Liver (tissue), 9 donors: Measurements from ENCODE around the gene SERPING1. TPM values are rescaled to one million over a fixed set of nuclear protein-coding genes. Genes with fewer than 3 reads are reported as not detected.

Experiments
- DNase-seq: peaks from one replicate; pipeline ENCODE4 v3.0.0-alpha.2; 2017; ENCODE audit warnings: low spot score
- H3K27ac ChIP-seq, 2 donors: one replicate each; pipeline ENCODE4 v1.7.0; 2013; ENCODE audit warnings: inconsistent platforms in 2 of 2, low read length in 2 of 2, control low read depth in 1 of 2, low read depth in 1 of 2, mild to moderate bottlenecking in 1 of 2
- H3K27me3 ChIP-seq, 4 donors: one replicate each; pipeline versions ENCODE4 v1.6.1 to v1.7.0; 2013; ENCODE audit warnings: low read length in 3 of 4, inconsistent platforms in 1 of 4, mild to moderate bottlenecking in 1 of 4, moderate library complexity in 1 of 4; ENCODE audit not compliant: control insufficient read depth in 4 of 4, insufficient read depth in 4 of 4
- H3K36me3 ChIP-seq, 4 donors: one replicate each; pipeline versions ENCODE4 v1.6.1 to v1.7.0; 2013; ENCODE audit warnings: low read length in 3 of 4, mild to moderate bottlenecking in 3 of 4, low read depth in 1 of 4, moderate library complexity in 1 of 4; ENCODE audit not compliant: control insufficient read depth in 4 of 4, insufficient read depth in 3 of 4
- H3K4me1 ChIP-seq, 4 donors: one replicate each; pipeline versions ENCODE4 v1.6.1 to v1.7.0; 2013; ENCODE audit warnings: low read length in 3 of 4, mild to moderate bottlenecking in 3 of 4, moderate library complexity in 1 of 4; ENCODE audit not compliant: control insufficient read depth in 4 of 4, insufficient read depth in 4 of 4
- H3K4me3 ChIP-seq, 3 donors: one replicate each; pipeline versions ENCODE4 v1.6.1 to v1.7.0; 2013; ENCODE audit warnings: low read length in 3 of 3, control low read depth in 1 of 3, low read depth in 1 of 3, mild to moderate bottlenecking in 1 of 3
- H3K9ac ChIP-seq, 2 donors: one replicate each; pipeline ENCODE4 v1.7.0; 2013; ENCODE audit warnings: low read length in 2 of 2, mild to moderate bottlenecking in 2 of 2, moderate library complexity in 2 of 2, control low read depth in 1 of 2, low read depth in 1 of 2
- H3K9me3 ChIP-seq, 4 donors: one replicate each; pipeline versions ENCODE4 v1.6.1 to v1.7.0; 2013; ENCODE audit warnings: low read length in 3 of 4; ENCODE audit not compliant: control insufficient read depth in 4 of 4
- EGR1 ChIP-seq, 2 donors: IDR thresholded peaks; 2 replicates each; pipeline ENCODE4 v1.6.1; 2016 to 2018; ENCODE audit warnings: antibody characterized with exemption in 2 of 2, low read depth in 2 of 2
- FOXA1 ChIP-seq: IDR thresholded peaks from 2 replicates; pipeline ENCODE4 v1.6.1; 2016; ENCODE audit warnings: antibody characterized with exemption
- FOXA2 ChIP-seq: IDR thresholded peaks from 2 replicates; pipeline ENCODE4 v1.6.1; 2016; ENCODE audit warnings: antibody characterized with exemption
- GABPA ChIP-seq, 2 donors: IDR thresholded peaks in 1 of 2; conservative IDR thresholded peaks in 1 of 2; 2 replicates each; pipeline ENCODE4 v1.6.1; 2016; ENCODE audit warnings: antibody characterized with exemption in 2 of 2, mild to moderate bottlenecking in 1 of 2, moderate library complexity in 1 of 2
- HNF4A ChIP-seq, 2 donors: conservative IDR thresholded peaks; 2 replicates each; pipeline ENCODE4 v1.6.1; 2016; ENCODE audit warnings: antibody characterized with exemption in 2 of 2, mild to moderate bottlenecking in 2 of 2
- HNF4G ChIP-seq: IDR thresholded peaks from 2 replicates; pipeline ENCODE4 v1.6.1; 2016; ENCODE audit warnings: antibody characterized with exemption
- JUND ChIP-seq, 2 donors: IDR thresholded peaks; 2 replicates each; pipeline ENCODE4 v1.6.1; 2016; ENCODE audit warnings: antibody characterized with exemption in 2 of 2
- NR2F2 ChIP-seq: IDR thresholded peaks from 2 replicates; pipeline ENCODE4 v1.6.1; 2016; ENCODE audit warnings: antibody characterized with exemption
- RAD21 ChIP-seq, 2 donors: IDR thresholded peaks; 2 replicates each; pipeline ENCODE4 v1.6.1; 2016; ENCODE audit warnings: antibody characterized with exemption in 2 of 2, mild to moderate bottlenecking in 2 of 2
- RXRA ChIP-seq, 2 donors: IDR thresholded peaks; 2 replicates each; pipeline ENCODE4 v1.6.1; 2017 to 2018; ENCODE audit warnings: antibody characterized with exemption in 2 of 2, mild to moderate bottlenecking in 1 of 2
- SP1 ChIP-seq: IDR thresholded peaks from 2 replicates; pipeline ENCODE4 v1.6.1; 2018; ENCODE audit warnings: antibody characterized with exemption, mild to moderate bottlenecking
- TAF1 ChIP-seq: conservative IDR thresholded peaks from 2 replicates; pipeline ENCODE4 v1.6.1; 2016; ENCODE audit warnings: antibody characterized with exemption, mild to moderate bottlenecking
- YY1 ChIP-seq: IDR thresholded peaks from 2 replicates; pipeline ENCODE4 v1.6.1; 2016; ENCODE audit warnings: antibody characterized with exemption, mild to moderate bottlenecking
- WGBS: extraction: QIAGEN DNeasy Blood & Tissue Kit; methylation state at CpG from one replicate; pipeline ENCODE4 v1.1.7; 2013; 5-methylcytosine and 5-hydroxymethylcytosine counted together
- polyA plus RNA-seq, 2 donors: library from polyadenylated mRNA; stranded (reverse) in 1 of 2; unstranded in 1 of 2; fragments of 200-250 nt in 1 of 2; fragments of >200 nt in 1 of 2; fragmentation: Nextera tagmentation in 1 of 2; extraction: Ambion mirVana in 1 of 2; gene quantifications; one replicate each; pipeline versions ENCODE4 v1.2.1 to v1.2.3, GENCODE V29; 2013 to 2015
- total RNA-seq, 2 donors: library from RNA; depleted of rRNA; stranded (reverse); fragments of >200 nt; gene quantifications; one replicate each; pipeline ENCODE4 v1.2.3, GENCODE V29; 2014
- TF ChIP-seq, protein P1 (sequence below): fragments of 150-350 bp; IDR thresholded peaks from 2 replicates; pipeline ENCODE4 v1.5.1; 2017; ENCODE audit warnings: improper control_type of control experiment, low read depth, low read length; ENCODE audit not compliant: missing input control
- TF ChIP-seq, protein P2 (sequence below): IDR thresholded peaks from 2 replicates; pipeline ENCODE4 v1.6.1; 2016; ENCODE audit warnings: antibody characterized with exemption
- TF ChIP-seq, protein P3 (sequence below): IDR thresholded peaks from 2 replicates; pipeline ENCODE4 v1.6.1; 2016; ENCODE audit warnings: antibody characterized with exemption, mild to moderate bottlenecking
- TF ChIP-seq, protein P4 (sequence below): IDR thresholded peaks from 2 replicates; pipeline ENCODE4 v1.6.1; 2016; ENCODE audit warnings: antibody characterized with exemption
- donor health status: healthy.
- donor health status: healthy.
- donor health status: healthy.
- donor health status: healthy.
- donor health status: healthy.

SERPING1 gene
- total and polyA plus RNA-seq, 4 donors, result 235 to 2,911 (median 1,514) TPM

DNA sequence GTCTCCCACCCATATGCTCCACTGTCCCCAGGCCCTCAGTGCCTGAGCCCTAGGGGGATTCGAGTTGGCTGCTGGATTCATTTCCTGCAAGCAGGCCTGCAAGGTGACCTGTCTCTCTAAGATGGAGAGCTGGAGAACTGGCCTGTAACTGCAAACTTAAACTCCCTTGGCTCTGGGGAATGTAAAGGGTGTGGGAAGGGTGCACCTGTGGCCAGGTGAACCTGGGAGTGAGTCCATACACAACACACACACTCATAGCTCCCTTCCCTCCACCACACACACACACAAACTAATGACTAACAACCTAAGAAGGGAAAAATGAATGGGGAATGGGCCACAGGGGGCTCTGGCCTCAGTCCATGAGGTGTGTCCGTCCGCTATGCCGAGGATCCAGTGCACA lies 45.5 kb upstream of the SERPING1 start:
- no peaks in the 10 kb centered on the region for H3K27me3 ChIP-seq
- no peak overlapping the region for H3K27ac ChIP-seq
- no peak for TF ChIP-seq EGR1 (IDR thresholded peaks at IDR 0.05; ENCODE audit: low read depth in 2 of 2)
- TF ChIP-seq, protein P1, sequence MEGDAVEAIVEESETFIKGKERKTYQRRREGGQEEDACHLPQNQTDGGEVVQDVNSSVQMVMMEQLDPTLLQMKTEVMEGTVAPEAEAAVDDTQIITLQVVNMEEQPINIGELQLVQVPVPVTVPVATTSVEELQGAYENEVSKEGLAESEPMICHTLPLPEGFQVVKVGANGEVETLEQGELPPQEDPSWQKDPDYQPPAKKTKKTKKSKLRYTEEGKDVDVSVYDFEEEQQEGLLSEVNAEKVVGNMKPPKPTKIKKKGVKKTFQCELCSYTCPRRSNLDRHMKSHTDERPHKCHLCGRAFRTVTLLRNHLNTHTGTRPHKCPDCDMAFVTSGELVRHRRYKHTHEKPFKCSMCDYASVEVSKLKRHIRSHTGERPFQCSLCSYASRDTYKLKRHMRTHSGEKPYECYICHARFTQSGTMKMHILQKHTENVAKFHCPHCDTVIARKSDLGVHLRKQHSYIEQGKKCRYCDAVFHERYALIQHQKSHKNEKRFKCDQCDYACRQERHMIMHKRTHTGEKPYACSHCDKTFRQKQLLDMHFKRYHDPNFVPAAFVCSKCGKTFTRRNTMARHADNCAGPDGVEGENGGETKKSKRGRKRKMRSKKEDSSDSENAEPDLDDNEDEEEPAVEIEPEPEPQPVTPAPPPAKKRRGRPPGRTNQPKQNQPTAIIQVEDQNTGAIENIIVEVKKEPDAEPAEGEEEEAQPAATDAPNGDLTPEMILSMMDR, result no peak
- TF ChIP-seq HNF4A (conservative IDR thresholded peaks at IDR 0.05), result no peak
- TF ChIP-seq GABPA (IDR thresholded peaks at IDR 0.05 in 1 of 2, conservative IDR thresholded peaks at IDR 0.05 in 1 of 2), result no peak
- no peak for TF ChIP-seq TAF1
- TF ChIP-seq, protein P2, sequence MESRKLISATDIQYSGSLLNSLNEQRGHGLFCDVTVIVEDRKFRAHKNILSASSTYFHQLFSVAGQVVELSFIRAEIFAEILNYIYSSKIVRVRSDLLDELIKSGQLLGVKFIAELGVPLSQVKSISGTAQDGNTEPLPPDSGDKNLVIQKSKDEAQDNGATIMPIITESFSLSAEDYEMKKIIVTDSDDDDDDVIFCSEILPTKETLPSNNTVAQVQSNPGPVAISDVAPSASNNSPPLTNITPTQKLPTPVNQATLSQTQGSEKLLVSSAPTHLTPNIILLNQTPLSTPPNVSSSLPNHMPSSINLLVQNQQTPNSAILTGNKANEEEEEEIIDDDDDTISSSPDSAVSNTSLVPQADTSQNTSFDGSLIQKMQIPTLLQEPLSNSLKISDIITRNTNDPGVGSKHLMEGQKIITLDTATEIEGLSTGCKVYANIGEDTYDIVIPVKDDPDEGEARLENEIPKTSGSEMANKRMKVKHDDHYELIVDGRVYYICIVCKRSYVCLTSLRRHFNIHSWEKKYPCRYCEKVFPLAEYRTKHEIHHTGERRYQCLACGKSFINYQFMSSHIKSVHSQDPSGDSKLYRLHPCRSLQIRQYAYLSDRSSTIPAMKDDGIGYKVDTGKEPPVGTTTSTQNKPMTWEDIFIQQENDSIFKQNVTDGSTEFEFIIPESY, result no peak
- TF ChIP-seq SP1, result no peak
- no peak for TF ChIP-seq YY1
- no peak for TF ChIP-seq RAD21 (IDR thresholded peaks at IDR 0.05)
- TF ChIP-seq NR2F2, result no peak
- no peak for TF ChIP-seq FOXA2
- no peak for TF ChIP-seq FOXA1
- TF ChIP-seq, protein P3, sequence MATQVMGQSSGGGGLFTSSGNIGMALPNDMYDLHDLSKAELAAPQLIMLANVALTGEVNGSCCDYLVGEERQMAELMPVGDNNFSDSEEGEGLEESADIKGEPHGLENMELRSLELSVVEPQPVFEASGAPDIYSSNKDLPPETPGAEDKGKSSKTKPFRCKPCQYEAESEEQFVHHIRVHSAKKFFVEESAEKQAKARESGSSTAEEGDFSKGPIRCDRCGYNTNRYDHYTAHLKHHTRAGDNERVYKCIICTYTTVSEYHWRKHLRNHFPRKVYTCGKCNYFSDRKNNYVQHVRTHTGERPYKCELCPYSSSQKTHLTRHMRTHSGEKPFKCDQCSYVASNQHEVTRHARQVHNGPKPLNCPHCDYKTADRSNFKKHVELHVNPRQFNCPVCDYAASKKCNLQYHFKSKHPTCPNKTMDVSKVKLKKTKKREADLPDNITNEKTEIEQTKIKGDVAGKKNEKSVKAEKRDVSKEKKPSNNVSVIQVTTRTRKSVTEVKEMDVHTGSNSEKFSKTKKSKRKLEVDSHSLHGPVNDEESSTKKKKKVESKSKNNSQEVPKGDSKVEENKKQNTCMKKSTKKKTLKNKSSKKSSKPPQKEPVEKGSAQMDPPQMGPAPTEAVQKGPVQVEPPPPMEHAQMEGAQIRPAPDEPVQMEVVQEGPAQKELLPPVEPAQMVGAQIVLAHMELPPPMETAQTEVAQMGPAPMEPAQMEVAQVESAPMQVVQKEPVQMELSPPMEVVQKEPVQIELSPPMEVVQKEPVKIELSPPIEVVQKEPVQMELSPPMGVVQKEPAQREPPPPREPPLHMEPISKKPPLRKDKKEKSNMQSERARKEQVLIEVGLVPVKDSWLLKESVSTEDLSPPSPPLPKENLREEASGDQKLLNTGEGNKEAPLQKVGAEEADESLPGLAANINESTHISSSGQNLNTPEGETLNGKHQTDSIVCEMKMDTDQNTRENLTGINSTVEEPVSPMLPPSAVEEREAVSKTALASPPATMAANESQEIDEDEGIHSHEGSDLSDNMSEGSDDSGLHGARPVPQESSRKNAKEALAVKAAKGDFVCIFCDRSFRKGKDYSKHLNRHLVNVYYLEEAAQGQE, result no peak
- no peak for TF ChIP-seq HNF4G
- no peak for TF ChIP-seq RXRA (IDR thresholded peaks at IDR 0.05)
- TF ChIP-seq JUND (IDR thresholded peaks at IDR 0.05), result no peak
- H3K4me3 ChIP-seq, result no peak overlapping the region
- H3K4me1 ChIP-seq, result peaks cover 0 to 10% (median 5%) of the 10 kb centered on the region in 4 donors
- DNase-seq, result no peak
- H3K9me3 ChIP-seq, result no peaks in the 10 kb centered on the region
- WGBS, result 95% methylated on average over 4 of the region's 4 CpGs
- H3K36me3 ChIP-seq, result peaks cover 11 to 68% (median 46%) of the 10 kb centered on the region in 4 donors
- H3K9ac ChIP-seq, result no peak overlapping the region

DNA sequence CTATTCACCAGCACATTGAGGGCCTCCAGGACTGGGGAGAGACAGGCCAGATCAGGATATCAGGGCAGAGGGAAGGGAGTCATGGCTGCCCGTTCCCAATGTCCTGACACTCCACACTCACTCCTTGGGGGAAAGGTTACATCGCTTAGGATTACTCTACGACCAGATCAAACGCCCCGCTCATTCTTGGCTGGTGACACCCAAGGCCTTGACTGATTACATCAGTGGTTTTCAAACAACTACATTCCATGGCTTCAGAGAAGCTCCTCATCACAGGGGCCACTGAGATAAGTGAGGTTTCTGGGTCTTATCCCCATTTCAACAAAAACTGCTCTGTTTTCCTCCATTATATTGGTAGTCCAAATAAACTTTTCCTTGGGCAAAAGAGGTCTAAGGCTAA lies 45.0 kb upstream of the SERPING1 start:
- WGBS, result 85% methylated on average over 5 of the region's 5 CpGs
- peaks cover 0 to 10% (median 5%) of the 10 kb centered on the region in 4 donors for H3K4me1 ChIP-seq
- DNase-seq, result no peak
- peaks cover 11 to 71% (median 46%) of the 10 kb centered on the region in 4 donors for H3K36me3 ChIP-seq
- no peak for TF ChIP-seq RAD21 (IDR thresholded peaks at IDR 0.05)
- TF ChIP-seq GABPA (IDR thresholded peaks at IDR 0.05 in 1 of 2, conservative IDR thresholded peaks at IDR 0.05 in 1 of 2), result no peak
- no peak for TF ChIP-seq SP1
- TF ChIP-seq, protein P3, result no peak
- TF ChIP-seq HNF4G, result no peak
- TF ChIP-seq RXRA (IDR thresholded peaks at IDR 0.05), result no peak
- TF ChIP-seq, protein P4, sequence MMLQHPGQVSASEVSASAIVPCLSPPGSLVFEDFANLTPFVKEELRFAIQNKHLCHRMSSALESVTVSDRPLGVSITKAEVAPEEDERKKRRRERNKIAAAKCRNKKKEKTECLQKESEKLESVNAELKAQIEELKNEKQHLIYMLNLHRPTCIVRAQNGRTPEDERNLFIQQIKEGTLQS, result no peak
- no peak for TF ChIP-seq TAF1
- TF ChIP-seq, protein P2, result no peak
- TF ChIP-seq YY1, result no peak
- TF ChIP-seq FOXA1, result no peak
- no peak for TF ChIP-seq NR2F2
- TF ChIP-seq FOXA2, result no peak
- no peak for TF ChIP-seq JUND (IDR thresholded peaks at IDR 0.05)
- no peak for TF ChIP-seq HNF4A (conservative IDR thresholded peaks at IDR 0.05)
- no peak for TF ChIP-seq EGR1 (IDR thresholded peaks at IDR 0.05; ENCODE audit: low read depth in 2 of 2)
- no peak overlapping the region for H3K9ac ChIP-seq
- H3K9me3 ChIP-seq, result no peaks in the 10 kb centered on the region
- H3K27ac ChIP-seq, result no peak overlapping the region
- H3K4me3 ChIP-seq, result no peak overlapping the region
- H3K27me3 ChIP-seq, result no peaks in the 10 kb centered on the region
